Thyroid gland (tissue), 4 donors: Measurements from ENCODE around the gene CDCA5. TPM values are rescaled to one million over a fixed set of nuclear protein-coding genes. Genes with fewer than 3 reads are reported as not detected.
A peak's percentile ranks its signal among the peaks of the same experiment; 100 is the strongest.

Experiments used
- DNase-seq, 2 donors: peaks; one replicate each; pipeline ENCODE4 v3.0.0-alpha.2; 2019
- H3K27ac ChIP-seq, 3 donors: fragments of 200-600 bp; sonication (generic); 1 replicate in 2 of 3; 2 replicates in 1 of 3; pipeline ENCODE4 v1.5.1; 2016 to 2019; ENCODE audit warnings: mild to moderate bottlenecking in 1 of 3, moderate library complexity in 1 of 3
- H3K27me3 ChIP-seq: fragments of 200-600 bp; sonication (generic); one replicate; pipeline ENCODE4 v1.5.1; 2019
- H3K36me3 ChIP-seq, 2 donors: fragments of 200-600 bp; sonication (generic); one replicate each; pipeline ENCODE4 v1.5.1; 2016 to 2019
- H3K4me1 ChIP-seq, 2 donors: fragments of 200-600 bp; sonication (generic); one replicate each; pipeline ENCODE4 v1.5.1; 2017 to 2019
- H3K4me3 ChIP-seq, 3 donors: fragments of 200-600 bp; sonication (generic); replicated peaks in 1 of 3; 1 replicate in 2 of 3; 2 replicates in 1 of 3; pipeline ENCODE4 v1.5.1; 2016; ENCODE audit warnings: mild to moderate bottlenecking in 1 of 3
- H3K9me3 ChIP-seq: fragments of 200-600 bp; sonication (generic); one replicate; pipeline ENCODE4 v1.5.1; 2017
- CTCF ChIP-seq, 6 experiments: fragments of 200-600 bp in 3 of 6; fragments of 450-650 bp in 3 of 6; sonication (generic) in 3 of 6; IDR thresholded peaks; one replicate each; pipeline ENCODE4 v1.5.1; 2016 to 2019; ENCODE audit warnings: antibody characterized with exemption in 6 of 6, mild to moderate bottlenecking in 2 of 6, inconsistent platforms in 1 of 6, moderate library complexity in 1 of 6
- POLR2A ChIP-seq, 2 donors: fragments of 450-650 bp; IDR thresholded peaks; one replicate each; pipeline ENCODE4 v1.6.1; 2017; ENCODE audit warnings: antibody characterized with exemption in 2 of 2, mild to moderate bottlenecking in 2 of 2, moderate library complexity in 1 of 2
- WGBS, 2 donors: methylation state at CpG; one replicate each; pipeline ENCODE4 v1.1.5; 2017; 5-methylcytosine and 5-hydroxymethylcytosine counted together
- intact Hi-C: fragments of 100-400 bp; cut with DNase I; formaldehyde crosslinking; loops from one replicate; pipeline ENCODE4 v1.15.1; 2023
- total RNA-seq, 4 donors: library from RNA; depleted of rRNA; stranded (reverse); fragments of >200 nt; gene quantifications; one replicate each; pipeline ENCODE4 v1.2.3, GENCODE V29; 2016

CDCA5 gene
- total RNA-seq, 4 donors from 2014 or later = 0.71 to 1.8 (median 0.81) TPM; not detected in 1

GRCh38 chr11:65104628-65105027 lies 20.8 kb upstream of the CDCA5 start:
- H3K27ac ChIP-seq = no peak overlapping the region
- no peaks in the 10 kb centered on the region for H3K9me3 ChIP-seq
- TF ChIP-seq POLR2A (IDR thresholded peaks at IDR 0.05) (no peak), CTCF (IDR thresholded peaks at IDR 0.05) (no peak)
- H3K36me3 ChIP-seq = peaks cover 14 to 24% of the 10 kb centered on the region in 2 donors
- no peak overlapping the region for H3K4me3 ChIP-seq
- no peaks in the 10 kb centered on the region for H3K27me3 ChIP-seq
- DNase-seq = no peak
- intact Hi-C loops = no loop called here
- H3K4me1 ChIP-seq = peaks cover 0 to 26% of the 10 kb centered on the region in 2 donors
- 77% methylated on average over 4 of the region's 4 CpGs for whole genome bisulfite sequencing, 2 donors

GRCh38 chr11:65103476-65103875 lies 19.6 kb upstream of the CDCA5 start:
- Histone ChIP-seq H3K9me3 (no peaks in the 10 kb centered on the region), H3K36me3 (peaks cover 9 to 14% of the 10 kb centered on the region in 2 donors), H3K4me3 (no peak overlapping the region), H3K27me3 (no peaks in the 10 kb centered on the region), H3K27ac (no peak overlapping the region), H3K4me1 (peaks cover 0 to 26% of the 10 kb centered on the region in 2 donors)
- TF ChIP-seq CTCF (IDR thresholded peaks at IDR 0.05) (no peak), POLR2A (IDR thresholded peaks at IDR 0.05) (no peak)
- intact Hi-C loops = no loop called here
- DNase-seq = no peak

- WGBS, 2 donors = 75 to 77% methylated on average over 8 of the region's 8 CpGs
Measured at GRCh38 chr11:65102142-65103095, 18.6 kb upstream of the CDCA5 start.

GRCh38 chr11:65100674-65101350 lies 17.0 kb upstream of the CDCA5 start:
- no peaks in the 10 kb centered on the region for H3K9me3 ChIP-seq
- H3K27ac ChIP-seq = no peak overlapping the region
- no peaks in the 10 kb centered on the region for H3K27me3 ChIP-seq
- no peak overlapping the region for H3K4me3 ChIP-seq
- H3K4me1 ChIP-seq = peaks cover 9 to 35% of the 10 kb centered on the region in 2 donors
- TF ChIP-seq CTCF (IDR thresholded peaks at IDR 0.05) = no peak
- TF ChIP-seq POLR2A (IDR thresholded peaks at IDR 0.05) = no peak
- DNase-seq = no peak
- intact Hi-C loops = no loop called here
- 91 to 94% methylated on average over 6 of the region's 6 CpGs for WGBS, 2 donors
- peaks cover 0 to 6% of the 10 kb centered on the region in 2 donors for H3K36me3 ChIP-seq

More at GRCh38 chr11:65102142-65103095, 18.6 kb upstream of the CDCA5 start:
- Histone ChIP-seq H3K9me3 (no peaks in the 10 kb centered on the region), H3K36me3 (peaks cover 0 to 7% of the 10 kb centered on the region in 2 donors), H3K27me3 (no peaks in the 10 kb centered on the region), H3K4me1 (peaks cover 2 to 26% of the 10 kb centered on the region in 2 donors), H3K27ac (peak overlapping the region in 2 of 3 donors; percentile 17 to 41), H3K4me3 (no peak overlapping the region)
- intact Hi-C loops = no loop called here
- DNase-seq = no peak
- TF ChIP-seq POLR2A (IDR thresholded peaks at IDR 0.05) (no peak), CTCF (IDR thresholded peaks at IDR 0.05) (no peak)
